HCT116 (cell line): ENCODE measurements around the gene RPN1. TPM values are rescaled to one million over a fixed set of nuclear protein-coding genes. Genes with fewer than 3 reads are reported as not detected.
A peak's percentile ranks its signal among the peaks of the same experiment; 100 is the strongest.

ENCODE experiments used
- ATAC-seq: fragments of 200-7000 bp; cut with Tn5 transposase; 2 replicates; pipeline ENCODE4 v1.9.1; 2020; ENCODE audit warnings: mild to moderate bottlenecking, moderate library complexity
- BruUV-seq: library from RNA; stranded (reverse); fragments of 400-500 nt; replicated peaks from 2 replicates; lab custom pipeline; 2021; lab: Mats Ljungman, UMichigan
- CTCF ChIA-PET: fragments of 300-600 bp; sonication (Branson Sonifier 250); formaldehyde crosslinking; loops from one replicate; lab custom pipeline; 2021; ENCODE audit warnings: antibody characterized with exemption; lab: Charles Lee
- POLR2A ChIA-PET: fragments of 300-600, 350-600 bp; sonication (Branson Sonifier 250); formaldehyde crosslinking; loops from one replicate; lab custom pipeline; 2021; ENCODE audit warnings: antibody characterized with exemption; lab: Charles Lee
- RAD21 ChIA-PET, 2 experiments: fragments of 300-600 bp; sonication (Branson Sonifier 250); formaldehyde crosslinking; loops; one replicate each; lab custom pipeline; 2023; ENCODE audit warnings: low total read pairs in 2 of 2; ENCODE audit not compliant: uncharacterized antibody in 2 of 2, unreplicated experiment in 2 of 2, low non-redundant PET in 1 of 2; lab: Charles Lee
- DNase-seq: peaks from one replicate; pipeline ENCODE4 v3.0.0-alpha.2; 2010; ENCODE audit warnings: low read depth, low spot score
- H2AFZ ChIP-seq: fragments of 200-600 bp; shearing (Covaris generic), sonication (generic); 2 replicates; pipeline ENCODE4 v1.6.1; 2017; ENCODE audit warnings: low read depth, mixed run types, mixed read lengths, antibody characterized with exemption, low read length; ENCODE audit not compliant: poor library complexity, severe bottlenecking
- H3K27ac ChIP-seq: 2 replicates; pipeline ENCODE4 v1.5.1; 2012; ENCODE audit warnings: low read depth, low read length
- H3K27me3 ChIP-seq: fragments of 200-600 bp; sonication (generic); 2 replicates; pipeline ENCODE4 v1.6.1; 2016; ENCODE audit warnings: mixed run types, low read length, mixed read lengths; ENCODE audit not compliant: insufficient read depth
- H3K36me3 ChIP-seq, 2 experiments: fragments of 200-500 bp in 1 of 2; fragments of 200-600 bp in 1 of 2; sonication (Bioruptor generic) in 1 of 2; sonication (generic) in 1 of 2; 2 replicates each; pipeline versions ENCODE4 v1.5.1 to v1.6.1; 2014 to 2016; ENCODE audit warnings: low read length in 2 of 2, inconsistent platforms in 1 of 2, mixed read lengths in 1 of 2, mixed run types in 1 of 2; ENCODE audit not compliant: insufficient read depth in 2 of 2, control insufficient read depth in 1 of 2
- H3K4me1 ChIP-seq, 2 experiments: fragments of 200-600 bp in 1 of 2; sonication (generic) in 1 of 2; 2 replicates each; pipeline versions ENCODE4 v1.5.1 to v1.6.1; 2012 to 2017; ENCODE audit warnings: low read length in 2 of 2, inconsistent platforms in 1 of 2, mild to moderate bottlenecking in 1 of 2, mixed read lengths in 1 of 2, mixed run types in 1 of 2, moderate library complexity in 1 of 2; ENCODE audit not compliant: insufficient read depth in 2 of 2, control insufficient read depth in 1 of 2
- H3K4me2 ChIP-seq: fragments of 200-600 bp; sonication (generic); 2 replicates; pipeline ENCODE4 v1.6.1; 2017; ENCODE audit warnings: mixed run types, low read length, mixed read lengths
- H3K4me3 ChIP-seq, 2 experiments: fragments of 200-600 bp in 1 of 2; sonication (generic) in 1 of 2; replicated peaks in 1 of 2; 2 replicates each; pipeline ENCODE4 v1.5.1; 2011 to 2016; ENCODE audit warnings: low read length in 2 of 2, control low read depth in 1 of 2, low read depth in 1 of 2, mild to moderate bottlenecking in 1 of 2, mixed read lengths in 1 of 2, mixed run types in 1 of 2
- H3K79me2 ChIP-seq: fragments of 200-600 bp; sonication (generic); 2 replicates; pipeline ENCODE4 v1.6.1; 2017; ENCODE audit warnings: mild to moderate bottlenecking, mixed run types, low read length, moderate library complexity, mixed read lengths; ENCODE audit not compliant: insufficient read depth
- H3K9ac ChIP-seq: fragments of 200-600 bp; sonication (generic); 2 replicates; pipeline ENCODE4 v1.6.1; 2016; ENCODE audit warnings: low read length, mixed read lengths
- H3K9me2 ChIP-seq: fragments of 200-600 bp; sonication (generic), shearing (Covaris generic); 2 replicates; pipeline ENCODE4 v1.6.1; 2017; ENCODE audit warnings: mixed run types, mild to moderate bottlenecking, moderate library complexity; ENCODE audit not compliant: insufficient read depth
- H3K9me3 ChIP-seq, 2 experiments: fragments of 200-500 bp in 1 of 2; fragments of 200-600 bp in 1 of 2; sonication (Bioruptor generic) in 1 of 2; sonication (generic) in 1 of 2; 2 replicates each; pipeline ENCODE4 v1.6.1; 2014 to 2017; ENCODE audit warnings: low read length in 2 of 2, mixed read lengths in 2 of 2, inconsistent platforms in 1 of 2, low read depth in 1 of 2, mild to moderate bottlenecking in 1 of 2, mixed run types in 1 of 2, moderate library complexity in 1 of 2; ENCODE audit not compliant: control insufficient read depth in 1 of 2, insufficient read depth in 1 of 2
- H4K20me1 ChIP-seq: fragments of 200-600 bp; sonication (generic), shearing (Covaris generic); 2 replicates; pipeline ENCODE4 v1.6.1; 2017; ENCODE audit warnings: mixed run types, mild to moderate bottlenecking, moderate library complexity; ENCODE audit not compliant: insufficient read depth
- ATF3 ChIP-seq: IDR thresholded peaks from 2 replicates; pipeline ENCODE4 v1.6.1; 2012
- CBX3 ChIP-seq: IDR thresholded peaks from 2 replicates; pipeline ENCODE4 v1.6.1; 2012; ENCODE audit warnings: low read depth
- CEBPB ChIP-seq: IDR thresholded peaks from 2 replicates; pipeline ENCODE4 v1.6.1; 2012; ENCODE audit warnings: low read depth
- CTCF ChIP-seq, 3 experiments: fragments of 200-600 bp in 1 of 3; sonication (generic) in 1 of 3; IDR thresholded peaks in 2 of 3; conservative IDR thresholded peaks in 1 of 3; 2 replicates each; pipeline ENCODE4 v1.5.1; 2012 to 2017; ENCODE audit warnings: low read depth in 2 of 3, low read length in 2 of 3, antibody characterized with exemption in 1 of 3, borderline replicate concordance in 1 of 3, control low read depth in 1 of 3, mild to moderate bottlenecking in 1 of 3, mixed read lengths in 1 of 3, mixed run types in 1 of 3, moderate library complexity in 1 of 3; ENCODE audit not compliant: insufficient read depth in 1 of 3
- EGR1 ChIP-seq: IDR thresholded peaks from 2 replicates; pipeline ENCODE4 v1.6.1; 2012; ENCODE audit warnings: low read depth
- ELF1 ChIP-seq: IDR thresholded peaks from 2 replicates; pipeline ENCODE4 v1.6.1; 2012; ENCODE audit warnings: low read depth, borderline replicate concordance
- EZH2 ChIP-seq: fragments of 200-600 bp; sonication (generic); IDR thresholded peaks from 2 replicates; pipeline ENCODE4 v1.6.1; 2017; ENCODE audit warnings: antibody characterized with exemption, mixed run types
- FOSL1 ChIP-seq: IDR thresholded peaks from 2 replicates; pipeline ENCODE4 v1.6.1; 2012; ENCODE audit warnings: low read depth
- POLR2A ChIP-seq: IDR thresholded peaks from 2 replicates; pipeline ENCODE4 v1.7.0; 2011; ENCODE audit warnings: borderline replicate concordance; ENCODE audit not compliant: insufficient read depth, insufficient read length; ENCODE audit errors: extremely low read depth
- RAD21 ChIP-seq: IDR thresholded peaks from 2 replicates; pipeline ENCODE4 v1.6.1; 2012; ENCODE audit warnings: low read depth, mild to moderate bottlenecking
- TCF7L2 ChIP-seq: IDR thresholded peaks from 2 replicates; pipeline ENCODE4 v1.7.0; 2011; ENCODE audit warnings: borderline replicate concordance, inconsistent platforms; ENCODE audit not compliant: insufficient read depth, insufficient read length; ENCODE audit errors: extremely low read depth
- ZFX ChIP-seq: fragments of 450-650 bp; IDR thresholded peaks from 2 replicates; pipeline ENCODE4 v1.6.1; 2017
- intact Hi-C: fragments of 100-400 bp; cut with micrococcal nuclease; formaldehyde crosslinking; loops from 2 replicates; pipeline ENCODE4 v1.10.0; 2022
- total RNA-seq: library from RNA; stranded (reverse); gene quantifications from one replicate; pipeline ENCODE4 v1.2.1, GENCODE V29; 2021; ENCODE audit not compliant: unreplicated experiment
- TF ChIP-seq, protein P1 (sequence below): IDR thresholded peaks from 2 replicates; pipeline ENCODE4 v1.6.1; 2012; ENCODE audit warnings: low read depth

Gene RPN1
- total RNA-seq, 1 experiment from 2014 or later = 218 TPM

GRCh38 chr3:128667641-128668040, 17.0 kb upstream of the RPN1 start:
- Histone ChIP-seq H3K9ac (no peak overlapping the region), H3K9me2 (no peaks in the 10 kb centered on the region), H2AFZ (no peak overlapping the region), H3K9me3 (no peaks in the 10 kb centered on the region), H3K36me3 (no peaks in the 10 kb centered on the region), H4K20me1 (no peaks in the 10 kb centered on the region), H3K27me3 (no peaks in the 10 kb centered on the region), H3K4me1 (peaks cover 0 to 4% of the 10 kb centered on the region in 2 experiments; a peak in 1 of 4 replicates)
- DNase-seq (no peak), ATAC-seq (no peak)
- CTCF ChIA-PET = interaction anchor here (1.4 kb wide), 1 partner anchor 13 kb away, joined by 7 read pairs; no protein-coding TSS in a partner anchor
- TF ChIP-seq ZFX (no peak), EGR1 (no peak), ATF3 (no peak), EZH2 (no peak), CEBPB (no peak), POLR2A (no peak), ELF1 (no peak)
- TF ChIP-seq, all 23 proteins: peak for 0
- no peak overlapping the region for H3K4me2 ChIP-seq
- intact Hi-C loops = no loop called here
- RAD21 ChIA-PET = no interaction called here
- H3K4me3 ChIP-seq = no peak overlapping the region
- POLR2A ChIA-PET = no interaction called here
- no peaks in the 10 kb centered on the region for H3K79me2 ChIP-seq
- no TSS peak for BruUV-seq
- no peak overlapping the region for H3K27ac ChIP-seq

DNA sequence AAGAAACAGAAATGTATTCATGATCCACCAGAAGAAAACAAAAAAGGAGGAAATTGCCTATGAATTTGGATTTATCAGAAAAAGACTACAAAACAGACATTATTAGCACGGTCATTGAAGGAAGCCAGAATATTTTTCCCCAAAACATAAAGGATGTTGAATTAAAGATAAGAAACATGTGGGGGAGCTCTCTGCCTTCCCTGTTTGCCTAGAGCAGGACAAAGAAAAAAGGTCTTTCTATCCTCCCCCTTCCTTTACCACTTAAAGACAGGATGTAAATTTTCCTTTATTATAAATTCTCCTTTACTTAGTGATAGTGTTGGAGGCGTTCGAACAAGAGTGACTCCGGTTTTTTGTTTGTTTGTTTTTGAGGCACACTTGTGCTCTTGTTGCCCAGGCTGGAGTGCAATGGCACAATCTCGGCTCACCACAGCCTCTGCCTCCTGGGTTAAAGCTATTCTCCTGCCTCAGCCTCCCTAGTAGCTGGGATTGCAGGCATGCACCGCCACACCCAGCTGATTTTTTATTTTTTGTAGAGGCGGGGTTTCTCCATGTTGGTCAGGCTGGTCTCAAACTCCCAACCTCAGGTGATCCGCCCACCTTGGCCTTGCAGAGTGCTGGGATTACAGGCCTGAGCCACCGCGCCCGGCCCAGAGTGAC, 14.9 kb upstream of the RPN1 start:
- Histone ChIP-seq H3K9ac (no peak overlapping the region), H3K27me3 (no peaks in the 10 kb centered on the region), H3K4me2 (no peak overlapping the region), H3K36me3 (no peaks in the 10 kb centered on the region), H3K27ac (no peak overlapping the region), H2AFZ (no peak overlapping the region), H3K4me1 (peaks cover 0 to 4% of the 10 kb centered on the region in 2 experiments; a peak in 1 of 4 replicates), H3K4me3 (no peak overlapping the region), H3K9me2 (no peaks in the 10 kb centered on the region), H4K20me1 (no peaks in the 10 kb centered on the region)
- DNase-seq = no peak
- ChIA-PET RAD21 (interaction anchor here (0.7 kb wide), 2 partner anchors 198 to 372 kb away, joined by 3 to 4 read pairs; no protein-coding TSS in a partner anchor), POLR2A (interaction anchor here (0.7 to 0.9 kb wide), 2 partner anchors 15 to 298 kb away, joined by 3 read pairs; no protein-coding TSS in a partner anchor)
- no TSS peak for BruUV-seq
- peak; percentile 52; the same call in 1 of the 2 replicates for ATAC-seq
- intact Hi-C loops = no loop called here
- TF ChIP-seq CBX3 (no peak), RAD21 (peak; percentile 59), FOSL1 (no peak), TCF7L2 (no peak), CTCF (IDR thresholded peaks at IDR 0.05 in 2 of 3, conservative IDR thresholded peaks at IDR 0.05 in 1 of 3; ENCODE audit: borderline replicate concordance in 1 of 3, insufficient read depth in 1 of 3, low read depth in 2 of 3, low read length in 2 of 3) (peak in 2 of 3 experiments; percentile 23 to 32; a peak in 2 of 6 replicates)
- TF ChIP-seq, protein P1, sequence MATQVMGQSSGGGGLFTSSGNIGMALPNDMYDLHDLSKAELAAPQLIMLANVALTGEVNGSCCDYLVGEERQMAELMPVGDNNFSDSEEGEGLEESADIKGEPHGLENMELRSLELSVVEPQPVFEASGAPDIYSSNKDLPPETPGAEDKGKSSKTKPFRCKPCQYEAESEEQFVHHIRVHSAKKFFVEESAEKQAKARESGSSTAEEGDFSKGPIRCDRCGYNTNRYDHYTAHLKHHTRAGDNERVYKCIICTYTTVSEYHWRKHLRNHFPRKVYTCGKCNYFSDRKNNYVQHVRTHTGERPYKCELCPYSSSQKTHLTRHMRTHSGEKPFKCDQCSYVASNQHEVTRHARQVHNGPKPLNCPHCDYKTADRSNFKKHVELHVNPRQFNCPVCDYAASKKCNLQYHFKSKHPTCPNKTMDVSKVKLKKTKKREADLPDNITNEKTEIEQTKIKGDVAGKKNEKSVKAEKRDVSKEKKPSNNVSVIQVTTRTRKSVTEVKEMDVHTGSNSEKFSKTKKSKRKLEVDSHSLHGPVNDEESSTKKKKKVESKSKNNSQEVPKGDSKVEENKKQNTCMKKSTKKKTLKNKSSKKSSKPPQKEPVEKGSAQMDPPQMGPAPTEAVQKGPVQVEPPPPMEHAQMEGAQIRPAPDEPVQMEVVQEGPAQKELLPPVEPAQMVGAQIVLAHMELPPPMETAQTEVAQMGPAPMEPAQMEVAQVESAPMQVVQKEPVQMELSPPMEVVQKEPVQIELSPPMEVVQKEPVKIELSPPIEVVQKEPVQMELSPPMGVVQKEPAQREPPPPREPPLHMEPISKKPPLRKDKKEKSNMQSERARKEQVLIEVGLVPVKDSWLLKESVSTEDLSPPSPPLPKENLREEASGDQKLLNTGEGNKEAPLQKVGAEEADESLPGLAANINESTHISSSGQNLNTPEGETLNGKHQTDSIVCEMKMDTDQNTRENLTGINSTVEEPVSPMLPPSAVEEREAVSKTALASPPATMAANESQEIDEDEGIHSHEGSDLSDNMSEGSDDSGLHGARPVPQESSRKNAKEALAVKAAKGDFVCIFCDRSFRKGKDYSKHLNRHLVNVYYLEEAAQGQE = no peak
- TF ChIP-seq, all 23 proteins: peak for 2
- CTCF ChIA-PET = interaction anchor here (0.7 to 1.6 kb wide), 3 partner anchors 9 to 216 kb away, joined by 3 to 6 read pairs (median 3); no protein-coding TSS in a partner anchor
- Histone ChIP-seq H3K9me3 (no peaks in the 10 kb centered on the region; a peak in 1 of 4 replicates), H3K79me2 (no peaks in the 10 kb centered on the region)
